Right lobe of liver (tissue), 6 donors: ENCODE results near the gene ULBP1. TPM values are rescaled to one million over a fixed set of nuclear protein-coding genes. Genes with fewer than 3 reads are reported as not detected.

ENCODE experiments used
- ATAC-seq, 4 donors: fragments of 200-7000 bp; cut with Tn5 transposase; one replicate each; pipeline ENCODE4 v1.9.1; 2020; ENCODE audit warnings: mild to moderate bottlenecking in 4 of 4, moderate library complexity in 4 of 4
- DNase-seq, 3 donors: peaks; one replicate each; pipeline ENCODE4 v3.0.0-alpha.2; 2020
- H3K27ac ChIP-seq, 3 donors: fragments of 200-600 bp; one replicate each; pipeline ENCODE4 v1.8.0; 2022
- H3K27me3 ChIP-seq, 2 donors: fragments of 200-600 bp; one replicate each; pipeline ENCODE4 v1.8.0; 2022
- H3K36me3 ChIP-seq, 4 donors: fragments of 200-600 bp; sonication (generic) in 1 of 4; one replicate each; pipeline versions ENCODE4 v1.5.1 to v1.8.0; 2017 to 2022; ENCODE audit warnings: control low read depth in 1 of 4
- H3K4me1 ChIP-seq, 4 donors: fragments of 200-600 bp; sonication (generic) in 1 of 4; one replicate each; pipeline versions ENCODE4 v1.5.1 to v1.8.0; 2017 to 2022; ENCODE audit warnings: control low read depth in 1 of 4
- H3K4me3 ChIP-seq, 3 donors: fragments of 200-600 bp; one replicate each; pipeline ENCODE4 v1.8.0; 2022
- H3K9me3 ChIP-seq, 4 donors: fragments of 200-600 bp; sonication (generic) in 1 of 4; one replicate each; pipeline versions ENCODE4 v1.5.1 to v1.8.0; 2017 to 2022; ENCODE audit warnings: control low read depth in 1 of 4
- POLR2A ChIP-seq: fragments of 450-650 bp; IDR thresholded peaks from one replicate; pipeline ENCODE4 v1.6.1; 2017; ENCODE audit warnings: antibody characterized with exemption, mild to moderate bottlenecking
- WGBS: methylation state at CpG from one replicate; pipeline ENCODE4 v1.1.6; 2018; ENCODE audit warnings: low coverage, low lambda C conversion rate; ENCODE audit not compliant: insufficient coverage; ENCODE audit errors: missing lambda C conversion rate; 5-methylcytosine and 5-hydroxymethylcytosine counted together
- intact Hi-C, 2 donors: fragments of 100-400 bp; cut with DNase I; formaldehyde crosslinking; loops; one replicate each; pipeline versions ENCODE4 v1.11.2 to v1.14.1; 2022
- total RNA-seq, 6 experiments: library from RNA; depleted of rRNA in 2 of 6; stranded (reverse); fragments of >200 nt in 2 of 6; fragmentation: NEBNext Ultra II Directional in 3 of 6; extraction: Animal tissue kit (Norgen Biotek cat#: 25700) in 3 of 6; gene quantifications; one replicate each; pipeline versions ENCODE4 v1.1.0 to v1.2.4, GENCODE V29; 2016 to 2023
- TF ChIP-seq, protein P1 (sequence below), 4 donors: fragments of 200-600 bp in 3 of 4; fragments of 450-650 bp in 1 of 4; IDR thresholded peaks; one replicate each; pipeline versions ENCODE4 v1.5.1 to v1.8.0; 2016 to 2022; ENCODE audit warnings: antibody characterized with exemption in 4 of 4, mild to moderate bottlenecking in 2 of 4
- donor health status: DM: no; HTN: yes; CAD: no.
- donor health status: DM: no; HTN: no; CAD: no.
- donor health status: DM: no; HTN: no; CAD: no.
- donor health status: DM: no; HTN: yes; CAD: no.
- donor health status: DM: no; HTN: yes; CAD: no.

Gene ULBP1
- total RNA-seq, 6 experiments from 2014 or later = 0.07 to 0.43 (median 0.12) TPM; not detected in 1

DNA sequence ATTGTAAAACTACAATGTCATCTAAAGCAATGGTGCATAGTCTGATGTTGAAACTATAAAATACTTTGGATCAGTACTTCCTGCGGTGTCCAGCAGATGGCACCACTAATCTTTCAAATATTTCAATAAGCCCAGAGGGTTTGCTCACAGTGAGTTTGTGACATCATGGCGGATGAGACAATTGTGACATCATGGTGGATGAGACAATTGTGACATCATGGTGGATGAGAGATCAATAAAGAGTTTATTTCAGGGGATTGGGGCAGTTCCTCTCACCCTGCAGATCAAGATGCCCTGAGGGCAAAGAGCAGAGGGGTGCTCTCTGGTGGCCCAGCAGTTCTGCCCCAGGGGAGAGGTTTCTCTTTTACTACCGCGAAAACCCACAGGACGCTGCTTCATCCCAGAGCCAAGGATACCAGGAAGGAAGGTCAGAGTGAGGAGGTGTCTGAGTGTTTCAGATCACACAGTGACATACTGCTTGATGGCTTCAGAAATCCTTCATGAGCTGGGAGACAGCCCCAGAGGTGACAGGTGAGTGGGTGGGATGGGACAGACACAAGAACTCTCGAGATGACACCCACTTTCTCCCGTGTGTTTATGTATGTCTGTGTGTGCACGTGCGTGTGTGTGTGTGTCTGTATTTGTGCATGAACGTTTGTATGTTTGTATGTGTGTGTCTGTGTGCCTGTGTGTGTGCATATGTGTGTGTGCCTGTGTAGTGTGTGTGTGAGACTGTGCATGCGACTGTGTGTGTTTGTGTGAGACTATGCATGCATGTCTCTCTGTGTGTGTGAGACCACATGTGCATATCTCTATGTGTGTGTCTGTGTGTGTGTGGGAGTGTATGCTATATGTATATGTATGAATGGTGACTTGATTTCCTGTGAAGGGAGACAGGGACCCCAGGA is 29.2 kb upstream of the ULBP1 start:
- H3K36me3 ChIP-seq = no peaks in the 10 kb centered on the region
- H3K9me3 ChIP-seq = no peaks in the 10 kb centered on the region
- no peak overlapping the region for H3K27ac ChIP-seq
- H3K4me3 ChIP-seq = no peak overlapping the region
- ATAC-seq (peak; percentile 84 to 88 (median 84)), DNase-seq (peak in 1 of 3 donors; percentile 63)
- WGBS = 15% methylated on average over 8 of the region's 11 CpGs
- TF ChIP-seq, protein P1, sequence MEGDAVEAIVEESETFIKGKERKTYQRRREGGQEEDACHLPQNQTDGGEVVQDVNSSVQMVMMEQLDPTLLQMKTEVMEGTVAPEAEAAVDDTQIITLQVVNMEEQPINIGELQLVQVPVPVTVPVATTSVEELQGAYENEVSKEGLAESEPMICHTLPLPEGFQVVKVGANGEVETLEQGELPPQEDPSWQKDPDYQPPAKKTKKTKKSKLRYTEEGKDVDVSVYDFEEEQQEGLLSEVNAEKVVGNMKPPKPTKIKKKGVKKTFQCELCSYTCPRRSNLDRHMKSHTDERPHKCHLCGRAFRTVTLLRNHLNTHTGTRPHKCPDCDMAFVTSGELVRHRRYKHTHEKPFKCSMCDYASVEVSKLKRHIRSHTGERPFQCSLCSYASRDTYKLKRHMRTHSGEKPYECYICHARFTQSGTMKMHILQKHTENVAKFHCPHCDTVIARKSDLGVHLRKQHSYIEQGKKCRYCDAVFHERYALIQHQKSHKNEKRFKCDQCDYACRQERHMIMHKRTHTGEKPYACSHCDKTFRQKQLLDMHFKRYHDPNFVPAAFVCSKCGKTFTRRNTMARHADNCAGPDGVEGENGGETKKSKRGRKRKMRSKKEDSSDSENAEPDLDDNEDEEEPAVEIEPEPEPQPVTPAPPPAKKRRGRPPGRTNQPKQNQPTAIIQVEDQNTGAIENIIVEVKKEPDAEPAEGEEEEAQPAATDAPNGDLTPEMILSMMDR (IDR thresholded peaks at IDR 0.05) = peak; percentile 81 to 93 (median 84)
- TF ChIP-seq POLR2A = no peak
- peaks cover 2 to 28% of the 10 kb centered on the region in 2 donors for H3K27me3 ChIP-seq
- intact Hi-C loops = loop anchor here (5.0 kb wide), 1 partner anchor 83 kb away; no protein-coding TSS in a partner anchor
- peaks cover 0 to 10% (median 4%) of the 10 kb centered on the region in 4 donors for H3K4me1 ChIP-seq

DNA sequence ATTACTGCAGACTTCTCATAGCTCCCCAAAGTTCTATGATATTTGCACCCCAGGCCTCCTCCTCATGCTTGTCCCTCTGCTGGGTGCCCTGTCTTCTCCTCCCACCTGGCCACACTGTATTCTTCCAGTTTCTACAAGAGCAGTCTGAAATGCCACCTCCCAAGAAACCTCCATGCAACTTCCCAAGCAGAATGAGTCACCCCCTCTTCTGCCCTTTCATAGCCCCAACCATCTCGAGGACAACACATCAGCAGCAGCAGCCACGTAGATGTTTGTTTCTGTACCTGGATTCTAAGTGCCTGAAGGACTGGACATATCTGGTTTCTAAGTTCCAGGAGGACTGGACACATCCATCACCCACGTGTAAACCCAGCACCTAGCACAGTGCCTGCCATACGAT is 28.5 kb upstream of the ULBP1 start:
- H3K27ac ChIP-seq = no peak overlapping the region
- WGBS = 44% methylated on average over 3 of the region's 4 CpGs
- no peak for ATAC-seq
- H3K36me3 ChIP-seq = no peaks in the 10 kb centered on the region
- no peak for DNase-seq
- H3K4me3 ChIP-seq = no peak overlapping the region
- no peaks in the 10 kb centered on the region for H3K9me3 ChIP-seq
- intact Hi-C loops = no loop called here
- peaks cover 2 to 34% of the 10 kb centered on the region in 2 donors for H3K27me3 ChIP-seq
- TF ChIP-seq POLR2A = no peak
- TF ChIP-seq, protein P1 (IDR thresholded peaks at IDR 0.05) = no peak
- H3K4me1 ChIP-seq = peaks cover 0 to 10% (median 4%) of the 10 kb centered on the region in 4 donors

DNA sequence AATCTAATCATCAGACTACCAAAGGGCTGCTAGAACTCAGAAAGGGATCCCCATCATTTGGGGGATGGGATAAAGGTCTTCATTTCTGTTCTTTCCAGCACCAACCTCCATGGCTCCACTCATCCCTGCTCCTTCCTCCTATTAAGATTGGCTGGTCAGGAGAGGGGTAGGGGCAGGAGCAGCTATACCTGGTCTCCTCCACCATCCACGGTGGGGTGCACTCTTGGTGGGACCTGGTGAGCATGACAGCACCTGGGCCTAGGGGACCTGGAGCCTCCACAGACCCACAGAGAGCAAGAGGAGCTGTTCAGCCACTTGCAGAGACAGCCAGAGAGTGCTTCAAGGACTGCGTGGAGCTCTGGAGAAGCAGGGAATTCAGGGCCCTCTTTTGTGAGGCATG is 28.1 kb upstream of the ULBP1 start:
- intact Hi-C loops = no loop called here
- no peak for DNase-seq
- 45% methylated on average over 2 of the region's 2 CpGs for WGBS

DNA sequence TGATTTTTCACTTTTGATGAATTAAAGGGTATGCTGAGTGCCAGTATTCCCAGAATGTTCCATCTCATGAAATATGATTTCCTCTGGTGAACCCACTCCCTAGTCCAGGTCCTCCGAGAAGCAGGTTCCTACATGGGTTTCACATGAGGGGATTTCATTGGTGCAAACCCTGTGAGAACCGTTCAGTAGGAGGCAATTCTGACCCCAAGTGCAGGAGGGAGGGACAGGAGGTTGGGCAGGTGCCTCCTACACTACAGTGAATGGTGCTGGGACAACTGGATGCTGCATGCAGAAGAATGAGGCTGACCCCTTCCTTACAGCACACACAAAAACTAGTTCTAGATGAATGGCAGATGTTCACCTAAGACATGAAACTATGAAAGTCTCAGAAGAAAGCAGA is 27.0 kb upstream of the ULBP1 start:
- DNase-seq = no peak
- no peaks in the 10 kb centered on the region for H3K36me3 ChIP-seq
- no peak for ATAC-seq
- 13% methylated on average over 1 of the region's 2 CpGs for WGBS
- no peaks in the 10 kb centered on the region for H3K9me3 ChIP-seq
- no peak overlapping the region for H3K27ac ChIP-seq
- TF ChIP-seq, protein P1 (IDR thresholded peaks at IDR 0.05) = no peak
- no peak for TF ChIP-seq POLR2A
- intact Hi-C loops = no loop called here
- peaks cover 0 to 16% (median 4%) of the 10 kb centered on the region in 4 donors for H3K4me1 ChIP-seq
- H3K4me3 ChIP-seq = no peak overlapping the region
- peaks cover 8 to 43% of the 10 kb centered on the region in 2 donors for H3K27me3 ChIP-seq

More for the DNA sequence above, 28.1 kb upstream of the ULBP1 start:
- no peak for ATAC-seq
- H3K36me3 ChIP-seq = no peaks in the 10 kb centered on the region
- H3K4me1 ChIP-seq = peaks cover 0 to 10% (median 4%) of the 10 kb centered on the region in 4 donors
- TF ChIP-seq POLR2A = no peak
- TF ChIP-seq, protein P1 (IDR thresholded peaks at IDR 0.05) = no peak
- H3K27ac ChIP-seq = no peak overlapping the region
- H3K9me3 ChIP-seq = no peaks in the 10 kb centered on the region
- peaks cover 6 to 38% of the 10 kb centered on the region in 2 donors for H3K27me3 ChIP-seq
- H3K4me3 ChIP-seq = no peak overlapping the region
